CD4-positive, alpha-beta T cell (primary cell): ENCODE measurements around the gene UGT1A6. TPM values are rescaled to one million over a fixed set of nuclear protein-coding genes. Genes with fewer than 3 reads are reported as not detected.

Experiments
- ATAC-seq: fragments of 200-7000 bp; cut with Tn5 transposase; one replicate; pipeline ENCODE4 v1.10.0; 2022; ENCODE audit warnings: mild to moderate bottlenecking; ENCODE audit not compliant: poor library complexity
- CTCF ChIA-PET: fragments of 350-600 bp; sonication (Branson Sonifier 250); formaldehyde crosslinking; loops from one replicate; lab custom pipeline; 2021; ENCODE audit warnings: antibody characterized with exemption, inconsistent platforms; lab: Charles Lee
- POLR2A ChIA-PET: fragments of 350-600 bp; sonication (Branson Sonifier 250); formaldehyde crosslinking; loops from one replicate; lab custom pipeline; 2021; ENCODE audit warnings: antibody characterized with exemption, inconsistent platforms; lab: Charles Lee
- DNase-seq, 14 experiments: peaks; one replicate each; pipeline ENCODE4 v3.0.0-alpha.2; 2013 to 2020; ENCODE audit warnings: mixed read lengths in 2 of 14
- H3K27ac ChIP-seq, 2 donors: one replicate each; pipeline versions ENCODE4 v1.5.1 to v1.7.0; 2013; ENCODE audit warnings: low read length in 2 of 2, low read depth in 1 of 2, mild to moderate bottlenecking in 1 of 2
- H3K27me3 ChIP-seq, 2 experiments: 1 replicate in 1 of 2; 2 replicates in 1 of 2; pipeline versions ENCODE4 v1.6.1 to v1.7.0; 2013; ENCODE audit warnings: low read length in 2 of 2, control low read depth in 1 of 2, mild to moderate bottlenecking in 1 of 2, moderate library complexity in 1 of 2; ENCODE audit not compliant: insufficient read depth in 2 of 2, control insufficient read depth in 1 of 2
- H3K36me3 ChIP-seq: one replicate; pipeline ENCODE4 v1.6.1; 2013; ENCODE audit warnings: low read length, control low read depth; ENCODE audit not compliant: insufficient read depth
- H3K4me1 ChIP-seq: one replicate; pipeline ENCODE4 v1.6.1; 2013; ENCODE audit warnings: low read length, control low read depth; ENCODE audit not compliant: insufficient read depth
- H3K4me3 ChIP-seq: one replicate; pipeline ENCODE4 v1.5.1; 2013; ENCODE audit warnings: mild to moderate bottlenecking, low read length, moderate library complexity
- H3K9me3 ChIP-seq, 2 experiments: 1 replicate in 1 of 2; 2 replicates in 1 of 2; pipeline versions ENCODE4 v1.6.1 to v1.7.0; 2013; ENCODE audit warnings: low read length in 2 of 2, mild to moderate bottlenecking in 2 of 2, control low read depth in 1 of 2, moderate library complexity in 1 of 2; ENCODE audit not compliant: control insufficient read depth in 1 of 2, insufficient read depth in 1 of 2
- H3K27ac Mint-ChIP-seq: one replicate; pipeline ENCODE4 v1.8.0; 2020; ENCODE audit warnings: mixed read lengths
- H3K27me3 Mint-ChIP-seq: one replicate; pipeline ENCODE4 v1.8.0; 2021; ENCODE audit warnings: mixed read lengths
- H3K36me3 Mint-ChIP-seq: one replicate; pipeline ENCODE4 v1.8.0; 2021; ENCODE audit warnings: low read depth, mixed read lengths
- H3K4me1 Mint-ChIP-seq: one replicate; pipeline ENCODE4 v1.8.0; 2021; ENCODE audit warnings: low read depth, mixed read lengths
- H3K4me3 Mint-ChIP-seq: one replicate; pipeline ENCODE4 v1.8.0; 2020; ENCODE audit warnings: mild to moderate bottlenecking, mixed read lengths
- H3K9me3 Mint-ChIP-seq: one replicate; pipeline ENCODE4 v1.8.0; 2020; ENCODE audit warnings: mixed read lengths
- intact Hi-C, 2 experiments: fragments of 100-400 bp; cut with DNase I in 1 of 2; cut with micrococcal nuclease in 1 of 2; formaldehyde crosslinking; loops; one replicate each; pipeline versions ENCODE4 v1.15.1 to v1.9.0; 2023 to 2025; cut with DNase I, micrococcal nuclease
- total RNA-seq, 174 experiments: library from RNA in 2 of 174; stranded (reverse) in 2 of 174; gene quantifications; one replicate each; pipeline ENCODE4 v1.2.3 and lab custom pipeline; 2021 to 2026
- TF ChIP-seq, protein P1 (sequence below): fragments of 200-600 bp; IDR thresholded peaks from one replicate; pipeline ENCODE4 v1.8.0; 2022; ENCODE audit warnings: antibody characterized with exemption, mild to moderate bottlenecking

The UGT1A6 gene
- total RNA-seq, 2 experiments from 2014 or later, result not detected

GRCh38 chr2:233795735-233796171 is 103.1 kb downstream of the UGT1A6 start:
- ATAC-seq (no peak), DNase-seq (peak in 2 of 14 experiments; percentile 4 to 19)
- Histone ChIP-seq H3K9me3 (no peaks in the 10 kb centered on the region), H3K36me3 (no peaks in the 10 kb centered on the region), H3K4me3 (no peak overlapping the region), H3K27ac (no peak overlapping the region), H3K27me3 (no peaks in the 10 kb centered on the region), H3K4me1 (no peaks in the 10 kb centered on the region)
- ChIA-PET POLR2A (no interaction called here), CTCF (no interaction called here)
- no peaks in the 10 kb centered on the region for H3K27me3 Mint-ChIP-seq
- intact Hi-C loops, result no loop called here
- no peak overlapping the region for H3K27ac Mint-ChIP-seq
- H3K4me1 Mint-ChIP-seq, result no peaks in the 10 kb centered on the region
- H3K9me3 Mint-ChIP-seq, result peaks cover 4% of the 10 kb centered on the region
- TF ChIP-seq, protein P1, sequence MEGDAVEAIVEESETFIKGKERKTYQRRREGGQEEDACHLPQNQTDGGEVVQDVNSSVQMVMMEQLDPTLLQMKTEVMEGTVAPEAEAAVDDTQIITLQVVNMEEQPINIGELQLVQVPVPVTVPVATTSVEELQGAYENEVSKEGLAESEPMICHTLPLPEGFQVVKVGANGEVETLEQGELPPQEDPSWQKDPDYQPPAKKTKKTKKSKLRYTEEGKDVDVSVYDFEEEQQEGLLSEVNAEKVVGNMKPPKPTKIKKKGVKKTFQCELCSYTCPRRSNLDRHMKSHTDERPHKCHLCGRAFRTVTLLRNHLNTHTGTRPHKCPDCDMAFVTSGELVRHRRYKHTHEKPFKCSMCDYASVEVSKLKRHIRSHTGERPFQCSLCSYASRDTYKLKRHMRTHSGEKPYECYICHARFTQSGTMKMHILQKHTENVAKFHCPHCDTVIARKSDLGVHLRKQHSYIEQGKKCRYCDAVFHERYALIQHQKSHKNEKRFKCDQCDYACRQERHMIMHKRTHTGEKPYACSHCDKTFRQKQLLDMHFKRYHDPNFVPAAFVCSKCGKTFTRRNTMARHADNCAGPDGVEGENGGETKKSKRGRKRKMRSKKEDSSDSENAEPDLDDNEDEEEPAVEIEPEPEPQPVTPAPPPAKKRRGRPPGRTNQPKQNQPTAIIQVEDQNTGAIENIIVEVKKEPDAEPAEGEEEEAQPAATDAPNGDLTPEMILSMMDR, result no peak
- no peaks in the 10 kb centered on the region for H3K36me3 Mint-ChIP-seq
- H3K4me3 Mint-ChIP-seq, result no peak overlapping the region

- Histone ChIP-seq H3K4me1 (no peaks in the 10 kb centered on the region), H3K4me3 (no peak overlapping the region), H3K9me3 (no peaks in the 10 kb centered on the region), H3K27ac (no peak overlapping the region), H3K36me3 (no peaks in the 10 kb centered on the region), H3K27me3 (no peaks in the 10 kb centered on the region)
- intact Hi-C loops, result no loop called here
- ATAC-seq (no peak), DNase-seq (no peak)
- Mint-ChIP-seq H3K36me3 (no peaks in the 10 kb centered on the region), H3K9me3 (peaks cover 4% of the 10 kb centered on the region), H3K27me3 (no peaks in the 10 kb centered on the region), H3K27ac (no peak overlapping the region), H3K4me3 (no peak overlapping the region), H3K4me1 (no peaks in the 10 kb centered on the region)
- ChIA-PET POLR2A (no interaction called here), CTCF (no interaction called here)
- TF ChIP-seq, protein P1, result no peak
Measured at GRCh38 chr2:233796254-233796653, 103.6 kb downstream of the UGT1A6 start.

- Mint-ChIP-seq H3K36me3 (no peaks in the 10 kb centered on the region), H3K27ac (no peak overlapping the region), H3K27me3 (peaks cover 7% of the 10 kb centered on the region), H3K4me1 (no peaks in the 10 kb centered on the region), H3K4me3 (no peak overlapping the region), H3K9me3 (peaks cover 4% of the 10 kb centered on the region)
- CTCF ChIA-PET, result no interaction called here
- no peaks in the 10 kb centered on the region for H3K9me3 ChIP-seq
- H3K4me1 ChIP-seq, result no peaks in the 10 kb centered on the region
- no peaks in the 10 kb centered on the region for H3K36me3 ChIP-seq
- POLR2A ChIA-PET, result no interaction called here
- DNase-seq, result no peak
- H3K4me3 ChIP-seq, result no peak overlapping the region
- no peak for ATAC-seq
- intact Hi-C loops, result no loop called here
- peaks cover 0 to 3% of the 10 kb centered on the region in 2 experiments for H3K27me3 ChIP-seq
- TF ChIP-seq, protein P1, result no peak
- no peak overlapping the region for H3K27ac ChIP-seq
Measured at GRCh38 chr2:233798335-233799086, 105.8 kb downstream of the UGT1A6 start.
